ENCODE results near the gene TBX18.

The TBX18 gene

DNA sequence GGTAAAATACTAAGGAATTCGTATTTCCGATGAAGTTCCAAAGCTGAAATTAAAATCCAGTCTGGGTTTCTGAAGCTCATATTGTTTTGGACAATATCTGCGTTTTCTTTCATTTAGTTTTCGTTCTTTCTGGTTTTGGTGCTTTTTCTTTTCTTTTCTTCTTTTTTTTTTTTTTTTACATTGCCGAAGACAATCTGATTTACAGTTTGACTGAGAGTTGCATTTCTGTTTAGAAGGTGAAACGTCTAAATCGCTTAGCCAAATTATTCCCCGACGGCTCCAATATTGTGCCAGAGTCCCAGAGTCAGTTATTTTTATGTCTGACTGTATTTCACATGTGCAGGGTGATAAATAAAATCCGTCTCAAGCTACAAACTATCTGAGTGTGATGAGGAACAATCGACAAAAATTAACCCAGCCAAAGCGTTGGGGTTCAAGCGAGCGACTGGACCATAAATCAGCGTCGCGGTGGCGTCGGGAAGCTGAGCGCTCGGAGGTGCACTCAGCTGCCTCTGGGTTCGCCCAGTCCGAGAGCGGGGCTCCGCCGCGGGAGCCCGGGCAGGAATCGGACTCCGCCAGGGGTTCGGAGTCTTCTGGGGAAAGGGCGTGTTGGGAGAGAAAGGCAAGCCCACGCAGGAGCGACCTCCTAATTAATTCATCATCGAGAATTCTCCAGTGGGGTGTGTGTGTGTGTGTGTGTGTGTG, 8.2 kb upstream of the TBX18 start:
- peak; percentile 48 for DNase-seq

DNA sequence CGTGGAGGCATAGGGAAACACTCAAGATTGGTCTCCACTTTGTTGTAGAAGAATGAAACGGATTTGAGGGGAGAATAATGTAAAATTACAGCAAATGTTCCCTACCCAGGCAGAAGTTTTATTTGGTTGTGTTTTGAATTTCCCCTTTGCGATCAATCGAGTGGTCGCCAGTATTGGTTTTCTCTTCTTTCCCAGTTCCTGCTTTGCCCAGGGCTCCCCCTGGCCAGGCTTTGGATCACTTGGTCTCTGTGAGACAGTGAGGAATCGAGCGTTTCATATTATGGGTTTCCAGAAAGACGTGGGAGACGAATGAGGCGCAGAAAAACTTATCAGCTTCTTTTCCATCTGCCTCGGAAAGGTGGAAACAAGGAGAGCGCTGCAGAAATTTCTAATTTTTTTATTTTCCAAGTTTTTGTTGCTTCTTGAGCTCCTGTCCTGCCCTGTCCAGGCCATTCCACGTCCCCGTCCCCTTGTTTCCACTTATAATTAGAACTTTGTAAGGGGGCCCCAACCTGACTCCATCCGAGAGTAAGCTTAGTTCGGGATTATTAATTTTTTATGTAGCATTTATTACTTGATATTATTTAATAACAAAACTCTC, 7.5 kb upstream of the TBX18 start:
- no peak for DNase-seq

DNA sequence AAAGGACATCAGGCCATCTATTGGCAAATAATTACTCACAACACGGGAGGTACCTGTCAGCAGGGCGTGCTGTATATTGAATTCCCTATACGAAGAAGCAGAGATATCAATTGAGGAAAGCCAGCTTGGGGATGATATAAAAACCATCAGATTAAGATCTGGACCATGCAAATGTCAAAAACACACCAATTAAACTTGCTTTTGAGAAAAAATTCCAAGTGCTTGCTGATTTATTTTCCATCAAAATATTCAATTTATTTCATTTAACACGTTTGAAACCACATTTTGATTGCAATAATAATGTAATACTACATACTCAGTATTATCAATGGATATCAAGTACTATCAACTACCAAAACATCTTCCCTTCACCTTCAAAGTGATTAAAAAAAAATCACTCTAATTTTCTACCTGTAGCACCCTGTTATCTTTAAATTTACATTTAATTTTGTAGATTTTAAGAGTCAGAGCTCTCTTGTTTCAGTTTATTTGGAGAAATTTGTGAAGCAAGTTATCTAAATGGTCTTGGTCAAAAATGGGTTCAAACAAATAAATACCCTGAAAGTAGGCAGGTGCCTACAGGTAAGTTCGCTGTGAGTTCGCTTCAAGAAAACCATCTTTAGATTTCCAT, 6.8 kb upstream of the TBX18 start:
- DNase-seq: no peak

DNA sequence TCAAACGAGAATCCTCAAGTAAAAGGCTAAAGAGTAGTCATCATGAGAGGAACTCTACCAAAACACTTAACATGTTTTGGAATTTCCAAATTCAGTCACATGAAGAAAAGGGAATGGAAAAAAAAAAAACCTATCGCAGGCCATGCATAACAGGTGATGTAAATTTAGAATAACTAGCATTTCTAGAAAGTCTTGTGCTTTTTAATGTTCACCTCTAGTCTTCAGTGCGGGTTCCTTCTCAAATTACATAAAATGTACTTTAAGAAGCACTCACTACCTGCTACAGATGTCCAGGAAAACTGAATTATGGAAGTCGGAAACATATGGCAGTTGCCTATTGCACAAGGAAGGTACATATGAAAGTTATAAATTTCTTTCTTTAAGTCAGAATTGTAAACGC, 6.1 kb upstream of the TBX18 start:
- no peak for DNase-seq

DNA sequence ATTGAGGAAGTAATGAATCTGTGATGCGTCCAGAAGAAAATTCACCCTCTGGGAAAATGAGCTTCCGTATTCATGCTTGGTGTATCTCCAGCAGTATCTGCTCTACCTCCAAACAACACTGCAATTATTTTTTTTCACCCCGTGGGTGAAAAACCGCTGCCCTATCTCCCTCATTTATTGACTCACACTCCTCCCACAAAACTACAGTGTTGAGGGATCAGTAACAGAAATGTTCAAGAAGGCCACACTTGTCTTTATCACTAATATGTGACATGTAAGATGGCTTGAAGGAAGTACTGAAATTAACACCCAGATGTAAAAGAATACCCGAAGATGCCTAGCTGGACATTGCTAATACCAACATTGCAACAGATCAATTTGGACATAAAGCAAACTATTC, 4.9 kb upstream of the TBX18 start:
- no peak for DNase-seq

DNA sequence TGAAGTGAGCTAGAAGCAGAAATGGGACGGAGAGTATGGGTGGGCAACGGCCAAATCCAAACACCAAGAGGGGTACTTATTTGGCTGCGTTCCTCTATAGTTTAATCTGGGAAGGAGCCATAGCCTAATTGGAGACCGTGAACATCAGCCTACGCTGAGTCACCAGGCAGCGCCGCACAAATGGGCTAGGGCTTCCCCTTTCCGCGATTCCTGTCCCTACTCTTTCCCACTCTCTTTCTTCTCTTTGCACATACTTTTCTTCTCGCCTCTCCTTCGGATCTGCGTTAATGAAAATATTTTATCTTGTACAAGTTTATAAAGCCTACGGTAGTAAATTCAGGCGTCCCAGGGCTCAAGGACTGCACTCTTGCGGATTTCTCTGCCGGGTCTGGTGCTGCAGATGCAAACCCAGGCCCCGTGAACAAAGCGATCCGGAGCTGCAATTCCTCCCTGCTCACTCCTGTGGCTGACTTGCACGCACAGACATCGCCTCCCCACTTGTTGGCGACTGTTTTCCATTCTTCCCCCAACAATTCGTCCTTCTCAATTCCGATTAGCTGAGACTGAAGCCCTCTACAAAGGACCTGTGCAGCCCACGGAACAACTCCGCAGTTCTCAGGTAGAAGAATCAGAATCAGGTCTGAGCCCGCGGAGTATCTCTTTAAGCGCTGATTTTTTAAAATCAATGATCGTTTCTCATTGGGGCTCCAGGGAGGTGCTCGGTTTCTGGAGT, 4.2 kb upstream of the TBX18 start:
- DNase-seq: no peak

DNA sequence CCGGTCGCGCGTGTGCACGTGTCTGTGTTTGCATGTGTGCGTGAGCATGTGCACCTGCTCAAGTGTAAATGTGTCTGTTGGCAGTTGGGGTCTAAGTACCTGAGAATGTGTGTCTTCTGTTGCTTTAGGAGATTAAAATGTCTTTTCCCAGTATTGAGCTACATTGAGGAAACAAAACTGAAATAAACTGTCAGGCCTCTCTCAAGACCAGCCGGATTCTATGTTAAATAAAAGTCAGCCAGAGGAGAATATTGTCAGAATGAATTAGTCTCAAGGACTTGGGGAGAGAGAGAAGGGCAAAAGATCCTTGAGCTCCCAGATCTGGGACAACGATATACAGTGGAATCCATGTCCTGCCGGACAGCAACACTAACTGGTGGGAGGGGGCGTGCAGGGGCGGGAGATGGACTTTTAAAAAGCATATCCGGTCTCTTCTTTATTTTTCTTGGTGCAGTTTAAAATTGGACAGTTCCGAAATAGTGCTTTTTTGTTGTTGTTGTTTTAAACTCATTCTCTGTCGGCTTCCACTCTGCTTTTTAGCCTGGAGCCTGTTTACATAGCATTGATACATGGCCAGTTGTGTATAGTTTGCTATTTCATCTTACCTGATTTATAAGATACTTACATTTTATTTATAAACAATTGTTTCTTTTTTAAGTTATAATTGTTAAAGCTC, 3.3 kb upstream of the TBX18 start:
- DNase-seq: no peak

DNA sequence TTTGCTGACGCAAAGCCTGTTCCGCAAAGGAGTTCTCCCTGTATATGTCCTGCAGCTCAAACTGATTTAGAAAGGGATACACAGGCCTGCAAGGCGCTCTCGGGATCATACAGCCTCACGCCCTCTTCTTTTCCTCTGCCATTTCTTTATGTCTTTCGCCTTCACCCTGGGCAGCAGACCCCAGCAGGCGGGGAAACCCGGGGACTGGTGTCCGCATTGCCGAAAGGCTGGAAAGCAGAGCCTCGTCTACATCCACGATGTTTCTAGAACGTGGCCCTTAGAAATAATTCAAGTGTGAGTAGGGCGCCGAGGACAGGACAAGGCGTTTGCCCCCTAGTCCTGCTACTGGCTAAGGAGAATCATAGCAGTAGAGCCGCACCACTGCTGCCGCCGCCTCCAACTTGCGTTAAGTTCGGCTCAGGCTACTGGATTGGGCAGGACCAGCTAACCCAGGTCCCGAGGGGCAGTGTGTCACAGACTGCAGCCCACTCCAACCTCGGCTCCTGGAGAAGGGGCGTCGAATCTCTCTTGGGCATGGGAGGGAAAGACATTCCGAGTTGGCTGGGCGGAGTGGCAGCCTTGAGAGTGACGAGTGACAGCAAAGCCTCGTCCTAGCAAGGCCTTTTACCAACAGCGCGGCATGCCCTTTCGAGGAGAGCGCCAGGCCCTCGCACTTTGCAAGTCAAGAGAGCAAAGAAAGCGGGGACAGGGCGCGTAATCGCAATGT, 2.6 kb upstream of the TBX18 start:
- no peak for DNase-seq

DNA sequence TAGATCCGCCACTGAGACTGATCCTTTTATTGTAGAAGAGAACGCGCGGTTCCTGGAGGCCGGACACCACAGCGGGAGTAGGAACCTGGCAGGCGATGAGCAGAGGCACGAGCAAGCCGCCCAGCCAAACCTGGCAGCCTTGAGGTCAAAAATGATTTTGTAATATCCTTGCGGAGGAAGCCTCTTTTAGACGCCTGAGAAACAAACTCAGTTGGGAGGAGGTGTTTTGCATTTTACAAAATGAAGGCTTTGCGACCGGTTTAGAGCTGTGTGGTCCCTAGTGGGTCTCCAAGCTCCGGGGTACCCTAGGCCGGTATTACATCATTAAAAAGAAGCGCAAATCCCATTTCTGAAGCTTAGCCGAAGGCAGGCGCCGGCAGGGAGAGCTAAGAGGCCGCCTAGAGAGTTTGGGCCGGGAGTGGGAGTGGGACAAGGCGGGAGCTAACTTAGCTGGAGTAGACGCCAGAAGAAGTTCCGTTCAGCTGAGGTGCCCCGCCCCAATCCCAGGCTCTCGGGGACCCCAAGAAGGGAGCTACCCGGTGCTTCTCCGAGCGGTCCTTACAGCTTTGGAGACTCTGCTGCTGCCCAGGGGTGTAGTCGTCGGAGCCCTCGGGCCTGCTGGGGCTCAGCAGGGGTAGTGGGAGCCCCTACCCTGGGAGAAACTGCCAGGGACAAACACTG, 1.9 kb upstream of the TBX18 start:
- no peak for DNase-seq

DNA sequence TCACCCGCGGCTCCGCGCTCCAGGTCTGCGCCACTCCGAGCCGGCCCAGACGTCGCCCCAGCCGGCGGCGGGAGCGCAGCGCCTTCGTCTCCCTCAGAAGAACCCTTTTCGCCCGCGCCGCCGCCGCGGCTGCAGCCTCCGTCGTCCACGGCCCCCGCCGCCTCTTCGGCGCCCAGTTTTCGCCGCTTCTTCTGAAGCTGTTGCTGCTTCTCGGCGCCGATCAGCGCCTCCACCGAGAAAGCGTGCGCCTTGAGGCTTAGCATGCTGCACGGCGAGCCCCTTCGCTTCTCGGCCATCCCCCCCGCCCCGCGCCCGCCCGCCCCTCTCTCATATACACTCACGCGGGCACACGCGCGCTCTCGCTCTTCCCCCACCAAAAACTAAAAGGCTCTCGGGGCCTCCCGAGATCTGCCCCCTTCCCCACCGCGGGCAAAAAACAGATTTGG, 489 bp downstream of the TBX18 start:
- DNase-seq: peak; percentile 84

DNA sequence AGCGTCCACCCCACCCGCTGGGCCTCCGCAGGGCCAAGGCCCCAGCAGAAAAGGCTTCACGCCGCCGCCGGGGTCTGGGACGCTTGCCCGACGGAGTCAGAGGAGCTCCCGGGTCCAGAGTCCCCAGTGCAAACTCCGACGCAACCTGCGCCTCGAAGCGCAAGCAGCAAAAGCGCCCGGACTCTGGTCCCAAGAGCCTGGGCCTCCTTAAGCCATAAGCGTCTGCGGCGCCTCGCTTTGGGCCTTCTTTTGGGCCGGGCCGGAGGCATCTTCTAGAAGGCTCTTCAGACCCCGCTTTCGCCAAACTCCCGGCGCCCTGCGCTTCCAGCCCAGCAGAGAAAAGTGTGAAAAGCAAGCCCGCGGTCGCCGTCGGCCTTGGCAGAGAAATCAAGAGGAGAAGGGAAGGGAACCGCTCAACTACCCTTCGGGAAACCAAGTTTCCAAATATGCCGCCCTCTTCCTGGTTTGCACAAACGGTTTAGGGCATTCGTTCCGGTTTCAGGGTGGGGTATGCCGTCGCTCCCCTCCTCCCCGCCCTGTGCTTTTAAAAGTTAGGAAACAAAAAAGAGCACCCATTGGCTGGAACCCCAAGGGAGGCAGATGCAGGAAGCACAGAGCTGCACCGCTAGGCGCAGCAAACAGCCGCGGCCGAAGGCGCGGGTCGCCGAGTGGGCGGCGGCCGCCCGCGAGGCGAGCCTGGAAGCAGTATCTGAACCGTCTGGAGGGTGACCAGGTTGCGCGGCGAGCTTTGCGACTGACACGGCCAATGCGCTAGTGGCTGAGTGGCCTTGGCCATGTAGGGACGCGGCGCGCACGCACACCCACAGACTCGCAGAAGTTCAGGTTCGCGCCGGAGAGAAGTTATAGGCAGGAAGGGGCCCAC, 1.2 kb downstream of the TBX18 start:
- peak; percentile 84 for DNase-seq

DNA sequence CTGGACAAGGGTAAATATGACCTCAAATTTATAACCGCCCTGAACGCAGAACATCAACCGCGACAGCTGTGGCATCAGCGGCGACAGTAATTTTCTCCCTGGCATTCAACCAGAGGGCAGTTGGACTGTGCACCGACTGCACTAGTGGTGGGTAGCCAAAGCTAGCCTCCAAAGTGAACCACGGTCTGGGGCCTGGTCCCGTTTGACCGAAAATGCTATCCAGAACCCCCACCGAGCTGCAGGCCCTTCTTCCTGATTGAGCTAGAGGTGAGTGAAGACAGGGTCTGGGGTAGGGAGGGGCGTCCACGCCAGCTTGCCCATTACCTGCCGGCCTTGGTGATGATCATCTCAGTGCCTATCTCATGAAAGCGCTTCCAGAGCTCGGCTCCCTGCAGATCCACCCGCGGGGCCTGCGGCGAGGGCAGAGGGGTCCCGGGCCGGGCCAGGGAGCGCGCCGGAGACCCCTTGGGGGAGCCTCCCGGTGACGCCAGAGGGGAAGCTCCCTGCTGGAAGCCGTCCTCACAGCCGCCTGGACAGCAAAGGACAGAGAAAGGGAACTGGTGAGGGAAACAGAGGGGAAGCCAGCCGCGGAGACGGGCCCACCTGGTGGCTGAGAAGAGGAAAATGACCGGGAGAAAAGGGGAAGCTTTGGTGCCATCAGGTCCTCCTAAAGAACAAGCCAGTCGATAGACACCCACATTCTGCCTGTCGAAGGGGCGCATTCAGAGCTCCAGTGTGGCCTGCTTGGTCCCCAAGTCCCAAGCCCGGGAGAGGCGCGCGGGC, 2.0 kb downstream of the TBX18 start:
- DNase-seq: peak; percentile 76

DNA sequence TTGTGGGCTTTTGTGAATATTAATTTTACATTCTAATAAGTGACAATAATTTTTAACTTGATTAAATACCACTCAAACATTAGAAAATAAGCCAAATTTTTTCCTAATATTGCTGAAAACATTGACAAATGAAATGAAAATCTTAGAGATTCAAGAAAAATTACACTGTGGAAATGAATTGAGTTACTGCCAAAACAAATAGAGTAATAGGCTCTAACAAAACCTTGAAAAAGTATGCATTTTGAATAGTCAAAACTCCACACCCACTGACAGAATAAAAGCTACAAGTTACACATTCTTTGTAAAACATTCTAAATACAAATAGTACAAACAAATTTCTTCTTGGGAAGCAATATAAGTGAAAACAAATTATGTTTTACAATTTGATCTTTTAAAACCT, 5.9 kb downstream of the TBX18 start:
- DNase-seq: no peak

DNA sequence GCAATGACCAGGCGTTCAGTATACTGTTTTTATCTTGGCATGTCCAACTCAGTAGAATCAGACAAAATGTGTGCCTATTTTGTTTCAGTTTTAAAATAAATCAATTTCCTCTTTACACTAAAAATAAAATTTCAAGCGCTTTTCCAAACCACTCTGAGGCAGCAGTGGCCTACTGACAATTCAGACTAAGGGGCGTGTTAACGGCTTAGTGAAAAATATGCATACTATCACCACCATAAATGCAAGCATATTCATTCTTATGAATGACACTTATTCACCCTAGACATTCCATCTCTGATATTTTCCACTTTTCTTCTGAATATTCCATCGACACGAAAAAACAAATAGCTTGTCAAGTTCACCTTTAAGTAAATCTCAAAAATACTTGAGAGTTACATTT, 7.5 kb downstream of the TBX18 start:
- DNase-seq: no peak

DNA sequence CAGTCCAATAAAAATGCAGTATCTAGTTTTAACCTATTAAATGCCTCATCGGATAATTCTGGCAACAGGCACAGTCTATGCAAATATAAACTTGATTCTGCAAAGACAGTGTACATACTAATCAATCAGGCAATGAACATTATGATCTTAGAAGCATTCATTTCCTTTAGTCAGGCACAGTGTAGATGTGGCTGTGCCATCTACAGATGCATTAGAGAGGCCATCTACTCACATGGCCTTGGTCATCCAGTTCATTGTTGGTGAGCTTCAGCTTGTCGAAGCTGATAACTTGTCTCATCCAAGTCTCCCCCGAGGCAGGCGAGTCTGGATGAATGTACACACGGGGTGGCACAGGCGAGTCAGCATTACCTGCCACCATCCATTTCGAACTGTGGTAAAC, 7.9 kb downstream of the TBX18 start:
- DNase-seq: no peak

DNA sequence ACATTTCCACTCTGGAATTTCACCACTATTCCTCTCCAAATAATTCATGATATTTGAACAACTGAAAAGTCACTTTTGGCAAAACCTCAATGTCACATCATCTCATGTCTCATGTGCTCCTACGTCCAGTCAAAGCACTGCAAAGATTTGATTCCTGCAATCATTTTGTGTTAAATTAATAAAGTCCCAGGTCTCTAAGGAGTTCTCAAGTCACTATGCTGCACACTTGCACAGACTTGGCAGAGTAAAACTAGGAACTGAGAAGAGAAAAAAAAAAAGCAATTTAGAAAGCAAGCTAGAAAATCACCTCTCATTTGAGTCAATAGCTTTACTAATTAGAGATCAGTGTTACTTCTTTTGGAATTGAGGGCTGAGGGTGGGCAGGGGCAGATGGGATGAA, 11.2 kb downstream of the TBX18 start:
- DNase-seq: no peak

DNA sequence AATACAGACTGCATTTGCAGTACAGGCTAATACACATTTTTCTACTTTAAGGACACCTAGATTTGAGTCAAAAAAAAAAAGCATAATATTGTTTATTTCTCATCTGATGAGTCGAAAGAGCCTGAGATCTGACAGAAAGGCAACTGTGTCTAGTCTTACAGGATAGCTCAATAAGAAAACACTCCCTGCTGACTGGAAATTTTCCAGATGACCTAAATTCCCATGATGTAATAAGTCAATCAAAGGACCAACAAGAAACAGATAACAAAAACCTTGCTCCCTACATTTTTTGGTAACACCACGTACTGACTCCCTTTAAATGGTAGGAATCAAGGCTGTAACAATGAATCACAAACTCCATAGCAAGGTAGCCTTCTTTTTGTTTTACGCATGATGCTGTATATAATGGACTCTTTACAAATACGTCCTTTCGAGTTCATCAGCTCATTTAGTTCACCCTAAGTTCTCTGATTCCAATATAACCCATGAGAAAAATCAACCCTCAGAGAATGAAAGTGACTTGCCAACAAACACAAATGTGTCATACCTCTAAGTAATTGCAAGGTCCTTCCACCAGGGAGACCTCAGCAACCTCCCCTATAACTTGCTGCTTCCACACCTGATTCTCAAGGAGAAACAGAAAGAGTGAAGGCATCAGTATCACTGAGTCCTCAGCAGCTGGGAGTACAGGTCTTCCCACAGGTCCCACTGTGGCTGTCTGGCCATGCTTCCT, 12.1 kb downstream of the TBX18 start:
- no peak for DNase-seq

DNA sequence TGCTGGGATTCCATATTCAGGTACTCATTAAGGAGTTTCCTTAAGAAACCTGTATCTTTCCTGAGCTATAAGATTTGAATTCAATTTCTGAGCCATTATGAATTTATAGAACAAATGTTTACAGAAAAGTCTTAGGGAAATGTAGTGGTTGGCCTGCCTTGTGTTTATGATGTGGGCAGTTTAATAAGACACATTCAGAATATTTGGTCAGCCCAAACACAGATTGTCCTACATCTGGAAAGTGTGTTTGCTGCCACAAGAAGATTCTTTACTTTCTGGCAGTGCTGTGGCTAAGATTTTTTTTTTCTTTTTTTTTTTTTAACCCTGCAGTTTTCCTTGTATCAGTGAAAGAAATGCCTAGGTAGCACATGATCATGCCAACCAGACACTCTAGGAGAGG, 15.2 kb downstream of the TBX18 start:
- no peak for DNase-seq

DNA sequence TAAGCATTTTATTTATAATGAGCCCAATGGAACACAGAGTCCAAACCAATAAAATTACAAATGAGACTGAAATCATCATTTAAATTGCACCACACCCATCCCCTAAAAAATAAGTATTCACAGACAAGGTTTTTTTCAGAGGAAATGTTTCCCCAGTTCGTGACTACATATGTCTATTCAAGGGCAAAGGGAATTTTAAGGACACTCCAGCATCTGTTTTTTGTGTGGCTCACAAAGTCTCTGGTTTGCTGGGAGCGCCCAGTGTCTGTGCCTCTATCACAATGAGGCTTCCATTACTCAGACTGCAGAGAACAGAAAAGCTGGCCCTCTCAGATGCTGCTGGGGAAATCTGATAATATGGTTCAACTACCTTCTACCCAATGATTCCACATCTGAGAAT, 16.0 kb downstream of the TBX18 start:
- DNase-seq: no peak
